ENCODE results near the gene P2RX7. TPM values are rescaled to one million over a fixed set of nuclear protein-coding genes. Genes with fewer than 3 reads are reported as not detected.

The P2RX7 gene
- total and polyA plus RNA-seq, 4 donors, result 2.1 to 12.8 (median 4.1) TPM

GRCh38 chr12:121089031-121089812, 43.5 kb upstream of the P2RX7 start:
- H3K9me3 ChIP-seq (ENCODE audit: control insufficient read depth, low read length), result no peaks in the 10 kb centered on the region
- ATAC-seq (ENCODE audit: low FRiP score), result no peak
- WGBS, 2 donors, result 89% methylated on average over 14 of the region's 14 CpGs

GRCh38 chr12:121089813-121090430, 42.8 kb upstream of the P2RX7 start:
- H3K36me3 ChIP-seq (ENCODE audit: control insufficient read depth in 1 of 2, insufficient read depth in 2 of 2, low read length in 1 of 2), result no peaks in the 10 kb centered on the region
- no peaks in the 10 kb centered on the region for H3K27me3 ChIP-seq (ENCODE audit: control insufficient read depth in 1 of 2, insufficient read depth in 2 of 2, low read length in 1 of 2)
- no peak overlapping the region for H3K4me3 ChIP-seq (ENCODE audit: low read length in 2 of 2)
- no peak for ATAC-seq (ENCODE audit: low FRiP score)
- 88 to 89% methylated on average over 10 of the region's 10 CpGs for WGBS, 2 donors
- no peak for DNase-seq
- no peaks in the 10 kb centered on the region for H3K9me3 ChIP-seq (ENCODE audit: control insufficient read depth, low read length)
- intact Hi-C loops (cut with DNase I), result no loop called here
- H3K4me1 ChIP-seq (ENCODE audit: control insufficient read depth in 1 of 2, insufficient read depth in 2 of 2, low read length in 2 of 2), result no peaks in the 10 kb centered on the region
- H3K27ac ChIP-seq (ENCODE audit: low read depth in 1 of 2, low read length in 2 of 2), result no peak overlapping the region

More at GRCh38 chr12:121089031-121089812, 43.5 kb upstream of the P2RX7 start:
- no peaks in the 10 kb centered on the region for H3K36me3 ChIP-seq (ENCODE audit: control insufficient read depth in 1 of 2, insufficient read depth in 2 of 2, low read length in 1 of 2)
- H3K4me1 ChIP-seq (ENCODE audit: control insufficient read depth in 1 of 2, insufficient read depth in 2 of 2, low read length in 2 of 2), result no peaks in the 10 kb centered on the region
- intact Hi-C loops (cut with DNase I), result no loop called here
- H3K4me3 ChIP-seq (ENCODE audit: low read length in 2 of 2), result no peak overlapping the region
- H3K27me3 ChIP-seq (ENCODE audit: control insufficient read depth in 1 of 2, insufficient read depth in 2 of 2, low read length in 1 of 2), result no peaks in the 10 kb centered on the region
- no peak for DNase-seq
- H3K27ac ChIP-seq (ENCODE audit: low read depth in 1 of 2, low read length in 2 of 2), result no peak overlapping the region

GRCh38 chr12:121090586-121091514, 41.8 kb upstream of the P2RX7 start:
- Histone ChIP-seq H3K36me3 (ENCODE audit: control insufficient read depth in 1 of 2, insufficient read depth in 2 of 2, low read length in 1 of 2) (no peaks in the 10 kb centered on the region), H3K4me3 (ENCODE audit: low read length in 2 of 2) (no peak overlapping the region), H3K9me3 (ENCODE audit: control insufficient read depth, low read length) (no peaks in the 10 kb centered on the region), H3K27me3 (ENCODE audit: control insufficient read depth in 1 of 2, insufficient read depth in 2 of 2, low read length in 1 of 2) (no peaks in the 10 kb centered on the region), H3K4me1 (ENCODE audit: control insufficient read depth in 1 of 2, insufficient read depth in 2 of 2, low read length in 2 of 2) (no peaks in the 10 kb centered on the region), H3K27ac (ENCODE audit: low read depth in 1 of 2, low read length in 2 of 2) (no peak overlapping the region)
- DNase-seq (no peak), ATAC-seq (ENCODE audit: low FRiP score) (no peak)
- WGBS, 2 donors, result 60 to 64% methylated on average over 11 of the region's 11 CpGs
- intact Hi-C loops (cut with DNase I), result no loop called here

GRCh38 chr12:121092034-121092433, 40.6 kb upstream of the P2RX7 start:
- Histone ChIP-seq H3K4me3 (ENCODE audit: low read length in 2 of 2) (no peak overlapping the region), H3K4me1 (ENCODE audit: control insufficient read depth in 1 of 2, insufficient read depth in 2 of 2, low read length in 2 of 2) (no peaks in the 10 kb centered on the region), H3K9me3 (ENCODE audit: control insufficient read depth, low read length) (no peaks in the 10 kb centered on the region), H3K27me3 (ENCODE audit: control insufficient read depth in 1 of 2, insufficient read depth in 2 of 2, low read length in 1 of 2) (no peaks in the 10 kb centered on the region), H3K27ac (ENCODE audit: low read depth in 1 of 2, low read length in 2 of 2) (no peak overlapping the region), H3K36me3 (ENCODE audit: control insufficient read depth in 1 of 2, insufficient read depth in 2 of 2, low read length in 1 of 2) (no peaks in the 10 kb centered on the region)
- DNase-seq, result no peak
- ATAC-seq (ENCODE audit: low FRiP score), result no peak
- WGBS, 2 donors, result 93 to 96% methylated on average over 2 of the region's 2 CpGs
- intact Hi-C loops (cut with DNase I), result no loop called here

- 94% methylated on average over 31 of the region's 31 CpGs for WGBS, 2 donors
- Histone ChIP-seq H3K4me1 (ENCODE audit: control insufficient read depth in 1 of 2, insufficient read depth in 2 of 2, low read length in 2 of 2) (no peaks in the 10 kb centered on the region), H3K4me3 (ENCODE audit: low read length in 2 of 2) (no peak overlapping the region), H3K27ac (ENCODE audit: low read depth in 1 of 2, low read length in 2 of 2) (no peak overlapping the region), H3K36me3 (ENCODE audit: control insufficient read depth in 1 of 2, insufficient read depth in 2 of 2, low read length in 1 of 2) (no peaks in the 10 kb centered on the region), H3K27me3 (ENCODE audit: control insufficient read depth in 1 of 2, insufficient read depth in 2 of 2, low read length in 1 of 2) (no peaks in the 10 kb centered on the region), H3K9me3 (ENCODE audit: control insufficient read depth, low read length) (no peaks in the 10 kb centered on the region)
- intact Hi-C loops (cut with DNase I), result no loop called here
- no peak for ATAC-seq (ENCODE audit: low FRiP score)
- DNase-seq, result no peak
Observed at GRCh38 chr12:121093487-121093891, 39.2 kb upstream of the P2RX7 start.

- H3K27me3 ChIP-seq (ENCODE audit: control insufficient read depth in 1 of 2, insufficient read depth in 2 of 2, low read length in 1 of 2), result no peaks in the 10 kb centered on the region
- 3 to 5% methylated on average over 24 to 33 of the region's 33 CpGs for WGBS, 2 donors
- peak; percentile 83 to 90 for DNase-seq
- no peak overlapping the region for H3K27ac ChIP-seq (ENCODE audit: low read depth in 1 of 2, low read length in 2 of 2)
- no peaks in the 10 kb centered on the region for H3K36me3 ChIP-seq (ENCODE audit: control insufficient read depth in 1 of 2, insufficient read depth in 2 of 2, low read length in 1 of 2)
- intact Hi-C loops (cut with DNase I), result loop anchor here (5.0 kb wide), 2 partner anchors 508 to 513 kb away; partner anchors contain the start of gene POP5 (in 1 of the 2)
- H3K4me1 ChIP-seq (ENCODE audit: control insufficient read depth in 1 of 2, insufficient read depth in 2 of 2, low read length in 2 of 2), result no peaks in the 10 kb centered on the region
- no peak overlapping the region for H3K4me3 ChIP-seq (ENCODE audit: low read length in 2 of 2)
- ATAC-seq (ENCODE audit: low FRiP score), result peak; percentile 87
- no peaks in the 10 kb centered on the region for H3K9me3 ChIP-seq (ENCODE audit: control insufficient read depth, low read length)
Observed at GRCh38 chr12:121095544-121096198, 37.0 kb upstream of the P2RX7 start.

GRCh38 chr12:121096199-121096798, 36.4 kb upstream of the P2RX7 start:
- no peaks in the 10 kb centered on the region for H3K36me3 ChIP-seq (ENCODE audit: control insufficient read depth in 1 of 2, insufficient read depth in 2 of 2, low read length in 1 of 2)
- DNase-seq (no peak), ATAC-seq (ENCODE audit: low FRiP score) (no peak)
- H3K4me1 ChIP-seq (ENCODE audit: control insufficient read depth in 1 of 2, insufficient read depth in 2 of 2, low read length in 2 of 2), result no peaks in the 10 kb centered on the region
- no peaks in the 10 kb centered on the region for H3K27me3 ChIP-seq (ENCODE audit: control insufficient read depth in 1 of 2, insufficient read depth in 2 of 2, low read length in 1 of 2)
- H3K9me3 ChIP-seq (ENCODE audit: control insufficient read depth, low read length), result no peaks in the 10 kb centered on the region
- WGBS, 2 donors, result 25 to 26% methylated on average over 11 of the region's 11 CpGs
- H3K4me3 ChIP-seq (ENCODE audit: low read length in 2 of 2), result no peak overlapping the region
- intact Hi-C loops (cut with DNase I), result loop anchor here (5.0 kb wide), 2 partner anchors 509 to 514 kb away; partner anchors contain the start of gene POP5 (in 1 of the 2)
- no peak overlapping the region for H3K27ac ChIP-seq (ENCODE audit: low read depth in 1 of 2, low read length in 2 of 2)

- Histone ChIP-seq H3K27me3 (ENCODE audit: control insufficient read depth in 1 of 2, insufficient read depth in 2 of 2, low read length in 1 of 2) (no peaks in the 10 kb centered on the region), H3K36me3 (ENCODE audit: control insufficient read depth in 1 of 2, insufficient read depth in 2 of 2, low read length in 1 of 2) (no peaks in the 10 kb centered on the region), H3K4me3 (ENCODE audit: low read length in 2 of 2) (no peak overlapping the region), H3K27ac (ENCODE audit: low read depth in 1 of 2, low read length in 2 of 2) (no peak overlapping the region), H3K9me3 (ENCODE audit: control insufficient read depth, low read length) (no peaks in the 10 kb centered on the region), H3K4me1 (ENCODE audit: control insufficient read depth in 1 of 2, insufficient read depth in 2 of 2, low read length in 2 of 2) (no peaks in the 10 kb centered on the region)
- ATAC-seq (ENCODE audit: low FRiP score) (no peak), DNase-seq (no peak)
- intact Hi-C loops (cut with DNase I), result loop anchor here (5.0 kb wide), 2 partner anchors 512 to 517 kb away; partner anchors contain the start of gene POP5 (in 1 of the 2)
Observed at GRCh38 chr12:121099779-121100178, 32.9 kb upstream of the P2RX7 start.
